Sigmoid colon (tissue), 4 donors: Measurements from ENCODE around the gene ZCCHC7.

Experiments used
- POLR2A ChIP-seq, 2 donors: fragments of 450-650 bp; IDR thresholded peaks; one replicate each; pipeline ENCODE4 v1.6.1; 2016; ENCODE audit warnings: antibody characterized with exemption in 2 of 2, mild to moderate bottlenecking in 2 of 2, moderate library complexity in 2 of 2
- POLR2AphosphoS5 ChIP-seq, 4 donors: sonication (generic); formaldehyde crosslinking; IDR thresholded peaks; one replicate each; pipeline ENCODE4 v1.6.1; 2017; ENCODE audit warnings: antibody characterized with exemption in 4 of 4
- TF ChIP-seq, protein P1 (sequence below), 4 experiments: fragments of 450-650 bp in 3 of 4; fragments of 200-600 bp in 1 of 4; IDR thresholded peaks; one replicate each; pipeline ENCODE4 v1.5.1; 2016 to 2019; ENCODE audit warnings: antibody characterized with exemption in 4 of 4, mild to moderate bottlenecking in 3 of 4, moderate library complexity in 2 of 4

DNA sequence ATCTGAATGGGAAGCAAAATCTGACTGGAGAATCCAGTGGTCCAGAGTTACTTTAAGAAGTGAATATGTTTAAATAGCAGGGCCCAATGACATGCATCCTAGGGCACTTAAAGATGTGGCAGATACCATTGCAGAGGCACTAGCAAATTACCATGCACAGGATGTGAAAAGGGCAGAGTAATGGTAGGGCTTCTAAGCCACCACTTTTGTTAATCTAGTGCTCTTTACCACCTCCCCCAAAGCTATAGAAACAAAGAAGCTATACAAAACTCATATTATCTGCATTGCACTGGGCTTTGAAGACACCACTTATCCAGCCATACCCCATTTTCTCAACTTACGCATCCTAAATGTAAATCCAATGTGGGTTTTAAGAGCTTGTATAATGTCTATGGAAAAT lies 81.2 kb downstream of the ZCCHC7 start:
- TF ChIP-seq POLR2AphosphoS5 (IDR thresholded peaks at IDR 0.05) (no peak), POLR2A (IDR thresholded peaks at IDR 0.05) (no peak)
- TF ChIP-seq, protein P1, sequence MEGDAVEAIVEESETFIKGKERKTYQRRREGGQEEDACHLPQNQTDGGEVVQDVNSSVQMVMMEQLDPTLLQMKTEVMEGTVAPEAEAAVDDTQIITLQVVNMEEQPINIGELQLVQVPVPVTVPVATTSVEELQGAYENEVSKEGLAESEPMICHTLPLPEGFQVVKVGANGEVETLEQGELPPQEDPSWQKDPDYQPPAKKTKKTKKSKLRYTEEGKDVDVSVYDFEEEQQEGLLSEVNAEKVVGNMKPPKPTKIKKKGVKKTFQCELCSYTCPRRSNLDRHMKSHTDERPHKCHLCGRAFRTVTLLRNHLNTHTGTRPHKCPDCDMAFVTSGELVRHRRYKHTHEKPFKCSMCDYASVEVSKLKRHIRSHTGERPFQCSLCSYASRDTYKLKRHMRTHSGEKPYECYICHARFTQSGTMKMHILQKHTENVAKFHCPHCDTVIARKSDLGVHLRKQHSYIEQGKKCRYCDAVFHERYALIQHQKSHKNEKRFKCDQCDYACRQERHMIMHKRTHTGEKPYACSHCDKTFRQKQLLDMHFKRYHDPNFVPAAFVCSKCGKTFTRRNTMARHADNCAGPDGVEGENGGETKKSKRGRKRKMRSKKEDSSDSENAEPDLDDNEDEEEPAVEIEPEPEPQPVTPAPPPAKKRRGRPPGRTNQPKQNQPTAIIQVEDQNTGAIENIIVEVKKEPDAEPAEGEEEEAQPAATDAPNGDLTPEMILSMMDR (IDR thresholded peaks at IDR 0.05), result no peak
